Measurements from ENCODE around the gene CDKL1.

The CDKL1 gene

GRCh38 chr14:50340045-50340444 is 56.6 kb downstream of the CDKL1 start:
- TF ChIP-seq ZBTB8A (tag by site-specific recombination; IDR thresholded peaks at IDR 0.05) (no peak), ZNF132 (tag by site-specific recombination; IDR thresholded peaks at IDR 0.05; ENCODE audit: borderline replicate concordance) (no peak), PRDM10 (tag by site-specific recombination; IDR thresholded peaks at IDR 0.05) (no peak), ZBTB11 (tag by site-specific recombination; conservative IDR thresholded peaks at IDR 0.05; ENCODE audit: low read depth) (no peak), ZNF76 (tag by site-specific recombination; IDR thresholded peaks at IDR 0.05; ENCODE audit: borderline replicate concordance, low read depth) (no peak), ZNF202 (tag by site-specific recombination; IDR thresholded peaks at IDR 0.05; ENCODE audit: borderline replicate concordance) (no peak), SP7 (tag by site-specific recombination; IDR thresholded peaks at IDR 0.05) (no peak), ZNF302 (tag by site-specific recombination; IDR thresholded peaks at IDR 0.05; ENCODE audit: low read depth) (no peak), ZNF26 (tag by site-specific recombination; IDR thresholded peaks at IDR 0.05) (no peak), ZNF239 (tag by site-specific recombination; IDR thresholded peaks at IDR 0.05) (no peak), ZSCAN30 (tag by site-specific recombination; IDR thresholded peaks at IDR 0.05) (no peak), ZNF777 (tag by site-specific recombination; IDR thresholded peaks at IDR 0.05; ENCODE audit: borderline replicate concordance) (no peak), ZNF16 (tag by site-specific recombination; IDR thresholded peaks at IDR 0.05; ENCODE audit: low read depth) (no peak), ZNF600 (tag by site-specific recombination; IDR thresholded peaks at IDR 0.05) (no peak), ZFHX2 (tag by site-specific recombination; conservative IDR thresholded peaks at IDR 0.05) (no peak), ATF2 (tag by site-specific recombination; IDR thresholded peaks at IDR 0.05; ENCODE audit: low read depth) (no peak), YY1 (tag by site-specific recombination; IDR thresholded peaks at IDR 0.05) (no peak), ZNF529 (tag by site-specific recombination; IDR thresholded peaks at IDR 0.05; ENCODE audit: insufficient replicate concordance) (no peak)
- TF ChIP-seq, protein P1, sequence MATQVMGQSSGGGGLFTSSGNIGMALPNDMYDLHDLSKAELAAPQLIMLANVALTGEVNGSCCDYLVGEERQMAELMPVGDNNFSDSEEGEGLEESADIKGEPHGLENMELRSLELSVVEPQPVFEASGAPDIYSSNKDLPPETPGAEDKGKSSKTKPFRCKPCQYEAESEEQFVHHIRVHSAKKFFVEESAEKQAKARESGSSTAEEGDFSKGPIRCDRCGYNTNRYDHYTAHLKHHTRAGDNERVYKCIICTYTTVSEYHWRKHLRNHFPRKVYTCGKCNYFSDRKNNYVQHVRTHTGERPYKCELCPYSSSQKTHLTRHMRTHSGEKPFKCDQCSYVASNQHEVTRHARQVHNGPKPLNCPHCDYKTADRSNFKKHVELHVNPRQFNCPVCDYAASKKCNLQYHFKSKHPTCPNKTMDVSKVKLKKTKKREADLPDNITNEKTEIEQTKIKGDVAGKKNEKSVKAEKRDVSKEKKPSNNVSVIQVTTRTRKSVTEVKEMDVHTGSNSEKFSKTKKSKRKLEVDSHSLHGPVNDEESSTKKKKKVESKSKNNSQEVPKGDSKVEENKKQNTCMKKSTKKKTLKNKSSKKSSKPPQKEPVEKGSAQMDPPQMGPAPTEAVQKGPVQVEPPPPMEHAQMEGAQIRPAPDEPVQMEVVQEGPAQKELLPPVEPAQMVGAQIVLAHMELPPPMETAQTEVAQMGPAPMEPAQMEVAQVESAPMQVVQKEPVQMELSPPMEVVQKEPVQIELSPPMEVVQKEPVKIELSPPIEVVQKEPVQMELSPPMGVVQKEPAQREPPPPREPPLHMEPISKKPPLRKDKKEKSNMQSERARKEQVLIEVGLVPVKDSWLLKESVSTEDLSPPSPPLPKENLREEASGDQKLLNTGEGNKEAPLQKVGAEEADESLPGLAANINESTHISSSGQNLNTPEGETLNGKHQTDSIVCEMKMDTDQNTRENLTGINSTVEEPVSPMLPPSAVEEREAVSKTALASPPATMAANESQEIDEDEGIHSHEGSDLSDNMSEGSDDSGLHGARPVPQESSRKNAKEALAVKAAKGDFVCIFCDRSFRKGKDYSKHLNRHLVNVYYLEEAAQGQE (tag by site-specific recombination; IDR thresholded peaks at IDR 0.05) = no peak
- TF ChIP-seq, protein P2, sequence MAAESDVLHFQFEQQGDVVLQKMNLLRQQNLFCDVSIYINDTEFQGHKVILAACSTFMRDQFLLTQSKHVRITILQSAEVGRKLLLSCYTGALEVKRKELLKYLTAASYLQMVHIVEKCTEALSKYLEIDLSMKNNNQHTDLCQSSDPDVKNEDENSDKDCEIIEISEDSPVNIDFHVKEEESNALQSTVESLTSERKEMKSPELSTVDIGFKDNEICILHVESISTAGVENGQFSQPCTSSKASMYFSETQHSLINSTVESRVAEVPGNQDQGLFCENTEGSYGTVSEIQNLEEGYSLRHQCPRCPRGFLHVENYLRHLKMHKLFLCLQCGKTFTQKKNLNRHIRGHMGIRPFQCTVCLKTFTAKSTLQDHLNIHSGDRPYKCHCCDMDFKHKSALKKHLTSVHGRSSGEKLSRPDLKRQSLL (tag by site-specific recombination; IDR thresholded peaks at IDR 0.05) = no peak
- Histone ChIP-seq H3K4me3 (ENCODE audit: low read depth, low read length) (no peak overlapping the region), H3K27ac (ENCODE audit: extremely low read depth, low read depth, low read length) (no peak overlapping the region), H3K9me3 (ENCODE audit: control insufficient read depth, insufficient read depth, low read depth, low read length) (no peaks in the 10 kb centered on the region), H3K36me3 (ENCODE audit: control insufficient read depth in 2 of 2, insufficient read depth in 1 of 2, low read length in 2 of 2) (peaks cover 0 to 3% of the 10 kb centered on the region in 2 experiments; a peak in 1 of 3 replicates), H3K4me1 (ENCODE audit: control insufficient read depth, insufficient read depth, low read length) (peaks cover 12% of the 10 kb centered on the region; the same call in 1 of the 2 replicates)
- ChIA-PET CTCF (interaction anchor here (1.4 kb wide), 1 partner anchor 12 kb away, joined by 3 read pairs; no protein-coding TSS in a partner anchor), POLR2A (no interaction called here)

Data from HEK293 (cell line).